K562 (cell line): Measurements from ENCODE around the gene STK17A. TPM values are rescaled to one million over a fixed set of nuclear protein-coding genes. Genes with fewer than 3 reads are reported as not detected.

ENCODE experiments used
- ATAC-seq: fragments of 200-7000 bp; cut with Tn5 transposase; 3 replicates; pipeline ENCODE4 v1.9.1; 2020; ENCODE audit warnings: moderate library complexity
- BruUV-seq: library from RNA; stranded (reverse); fragments of 400-500 nt; replicated peaks from 2 replicates; lab custom pipeline; 2021; lab: Mats Ljungman, UMichigan
- CTCF ChIA-PET: fragments of 300-600 bp; formaldehyde crosslinking; extraction: SDS; loops from one replicate; lab custom pipeline; 2021; ENCODE audit warnings: low intra/inter-chr PET ratio; lab: Yijun Ruan, JAX
- POLR2A ChIA-PET: fragments of 300-600, 350-650 bp; sonication (Branson Sonifier 250); formaldehyde crosslinking; extraction: SDS; loops from one replicate; lab custom pipeline; 2021; ENCODE audit warnings: antibody characterized with exemption, inconsistent platforms; lab: Yijun Ruan, JAX
- DNase-seq, 4 experiments: peaks; one replicate each; pipeline versions ENCODE4 v3.0.0 to v3.0.0-alpha.2; 2011 to 2018; ENCODE audit warnings: low spot score in 3 of 4, mixed read lengths in 3 of 4; ENCODE audit errors: extremely low read depth in 1 of 4
- FAIRE-seq: peaks from 2 replicates; lab custom pipeline; 2011; peaks lifted over from hg19 to GRCh38; lab: Jason Lieb, UNC
- H2AFZ ChIP-seq: 2 replicates; pipeline ENCODE4 v1.6.0; 2011; ENCODE audit warnings: low read depth, low read length, control low read depth, inconsistent platforms
- H3K27ac ChIP-seq: fragments of 200-600 bp; 3 replicates; pipeline ENCODE4 v1.8.0; 2011; ENCODE audit warnings: low read depth, mild to moderate bottlenecking, control low read depth, inconsistent platforms, low read length, moderate library complexity, mixed read lengths; ENCODE audit errors: extremely low read depth
- H3K27me3 ChIP-seq, 2 experiments: fragments of 300-600 bp in 1 of 2; 2 replicates in 1 of 2; 3 replicates in 1 of 2; pipeline versions ENCODE4 v1.6.0 to v1.8.0; 2011; ENCODE audit warnings: inconsistent platforms in 2 of 2, low read length in 2 of 2, mild to moderate bottlenecking in 1 of 2, mixed read lengths in 1 of 2, moderate library complexity in 1 of 2; ENCODE audit not compliant: control insufficient read depth in 2 of 2, insufficient read depth in 2 of 2
- H3K36me3 ChIP-seq: fragments of 300-600 bp; 3 replicates; pipeline ENCODE4 v1.8.0; 2011; ENCODE audit warnings: mild to moderate bottlenecking, low read length, inconsistent platforms; ENCODE audit not compliant: control insufficient read depth, insufficient read depth
- H3K4me1 ChIP-seq, 2 experiments: fragments of 200-600 bp in 1 of 2; replicated peaks in 1 of 2; 2 replicates in 1 of 2; 3 replicates in 1 of 2; pipeline versions ENCODE4 v1.5.1 to v1.8.0; 2011; ENCODE audit warnings: inconsistent platforms in 2 of 2, low read length in 2 of 2, mild to moderate bottlenecking in 1 of 2, mixed read lengths in 1 of 2, moderate library complexity in 1 of 2; ENCODE audit not compliant: control insufficient read depth in 2 of 2, insufficient read depth in 2 of 2
- H3K4me2 ChIP-seq: 2 replicates; pipeline ENCODE4 v1.6.1; 2011; ENCODE audit warnings: low read length, control low read depth, inconsistent platforms, mixed read lengths; ENCODE audit not compliant: insufficient read depth
- H3K4me3 ChIP-seq: fragments of 200-600 bp; sonication (generic), shearing (Covaris generic); 2 replicates; pipeline ENCODE4 v1.5.1; 2016; ENCODE audit warnings: control low read depth, inconsistent platforms
- H3K79me2 ChIP-seq: fragments of 200-600 bp; 3 replicates; pipeline ENCODE4 v1.8.0; 2011; ENCODE audit warnings: low read length, inconsistent platforms; ENCODE audit not compliant: control insufficient read depth, insufficient read depth
- H3K9ac ChIP-seq, 2 experiments: 2 replicates each; pipeline versions ENCODE4 v1.6.0 to v1.6.1; 2011; ENCODE audit warnings: low read depth in 2 of 2, low read length in 2 of 2, control low read depth in 1 of 2, inconsistent platforms in 1 of 2, mild to moderate bottlenecking in 1 of 2, mixed read lengths in 1 of 2; ENCODE audit not compliant: insufficient read depth in 1 of 2
- H3K9me1 ChIP-seq: one replicate; pipeline ENCODE4 v1.6.0; 2011; ENCODE audit warnings: inconsistent platforms, mild to moderate bottlenecking, low read length, moderate library complexity; ENCODE audit not compliant: control insufficient read depth, insufficient read depth
- H3K9me3 ChIP-seq: replicated peaks from 2 replicates; pipeline ENCODE4 v1.5.1; 2011; ENCODE audit warnings: low read depth, low read length, inconsistent platforms; ENCODE audit not compliant: control insufficient read depth, insufficient read depth
- H4K20me1 ChIP-seq: replicated peaks from 2 replicates; pipeline ENCODE4 v1.6.1; 2011; ENCODE audit warnings: low read length, inconsistent platforms, mixed read lengths; ENCODE audit not compliant: control insufficient read depth, insufficient read depth
- ARHGAP35 ChIP-seq: fragments of 450-650 bp; IDR thresholded peaks from 2 replicates; pipeline ENCODE4 v1.6.1; 2018; ENCODE audit not compliant: partially characterized antibody
- EGR1 ChIP-seq: fragments of 450-650 bp; conservative IDR thresholded peaks from 2 replicates; pipeline ENCODE4 v1.6.1; 2017; ENCODE audit warnings: mild to moderate bottlenecking
- KLF16 ChIP-seq: IDR thresholded peaks from 2 replicates; pipeline ENCODE4 v1.6.1; 2016; ENCODE audit warnings: antibody characterized with exemption
- whole genome bisulfite sequencing: fragments of 100-300 bp; shearing (Covaris generic); methylation state at CpG from one replicate; pipeline ENCODE4 v1.1.6; 2016; ENCODE audit warnings: low coverage, mixed read lengths; ENCODE audit not compliant: insufficient coverage; ENCODE audit errors: missing lambda C conversion rate; 5-methylcytosine and 5-hydroxymethylcytosine counted together
- in situ Hi-C: fragments of 300-500 bp; cut with MboI; formaldehyde crosslinking; loops from 4 replicates; pipeline ENCODE4 v1.15.0; 2018; ENCODE audit warnings: inconsistent platforms, mixed read lengths
- intact Hi-C: fragments of 100-400 bp; cut with micrococcal nuclease; formaldehyde crosslinking; loops from 2 replicates; pipeline ENCODE4 v1.14.2; 2022
- polyA plus RNA-seq, 8 experiments: library from polyadenylated mRNA; depleted of rRNA in 4 of 8; stranded (reverse) in 5 of 8; unstranded in 3 of 8; fragments of >200 nt; fragmentation: Nextera tagmentation in 2 of 8; fragmentation: Illumina TruSeq in 1 of 8; extraction: Ambion mirVana in 2 of 8; extraction: Trizol in 1 of 8; gene quantifications; 2 replicates each; pipeline versions ENCODE4 v1.2.1 to v1.2.3, GENCODE V29; 2011 to 2014; ENCODE audit warnings: inconsistent platforms in 1 of 8, missing spikeins in 1 of 8
- total RNA-seq, 7 experiments: library from RNA; depleted of rRNA in 6 of 7; stranded (reverse); fragments of >200 nt in 6 of 7; fragmentation: Illumina TruSeq in 2 of 7; extraction: Trizol in 2 of 7; gene quantifications; 2 replicates each; pipeline versions ENCODE4 v1.2.1 to v1.2.3, GENCODE V29; 2011 to 2021; ENCODE audit warnings: low replicate concordance in 1 of 7
- TF ChIP-seq, protein P1 (sequence below): sonication (generic); formaldehyde crosslinking; IDR thresholded peaks from 2 replicates; pipeline ENCODE4 v1.8.0; 2022; ENCODE audit warnings: missing genetic modification reagents, mild to moderate bottlenecking, borderline replicate concordance
- TF ChIP-seq, protein P2 (sequence below), 2 experiments: fragments of 450-650 bp; formaldehyde crosslinking in 1 of 2; IDR thresholded peaks; 2 replicates each; pipeline versions ENCODE4 v1.4.0 to v1.6.1; 2014 to 2020; ENCODE audit warnings: mild to moderate bottlenecking in 2 of 2, borderline replicate concordance in 1 of 2, low read depth in 1 of 2

STK17A gene
- total and polyA plus RNA-seq, 9 of the 15 experiments (the other 6 are each of a cell fraction or from before 2014, with no cell fraction given) = 3.4 to 16.3 (median 13.2) TPM

DNA sequence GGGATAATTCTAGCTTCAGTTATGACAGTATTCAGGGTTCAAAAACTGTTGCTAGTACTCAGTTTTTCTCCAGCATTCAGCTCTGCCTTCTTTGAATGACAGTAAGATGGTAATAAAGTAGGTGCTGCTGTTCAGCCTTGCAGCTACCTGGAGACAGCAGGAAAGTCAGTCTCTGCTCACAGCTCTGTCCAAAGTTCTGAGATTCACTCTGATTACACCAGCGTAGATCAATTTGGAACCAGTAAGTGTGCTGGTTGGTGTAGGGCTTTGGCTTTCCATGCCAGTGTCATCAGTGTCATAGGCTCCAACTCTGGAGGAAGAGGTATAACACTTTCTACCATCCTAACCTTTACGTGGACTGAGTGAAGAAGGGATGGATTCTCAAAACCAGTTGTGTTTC lies 26.2 kb downstream of the STK17A start:
- POLR2A ChIA-PET = interaction anchor here (1.1 kb wide), 1 partner anchor 13 kb away, joined by 3 read pairs; no protein-coding TSS in a partner anchor
- CTCF ChIA-PET = no interaction called here
- no peak overlapping the region for H3K27ac ChIP-seq
- no peak overlapping the region for H2AFZ ChIP-seq
- no peaks in the 10 kb centered on the region for H3K9me1 ChIP-seq
- H3K9ac ChIP-seq = no peak overlapping the region
- H3K4me2 ChIP-seq = no peak overlapping the region
- BruUV-seq = no TSS peak
- H3K4me3 ChIP-seq = no peak overlapping the region
- no peaks in the 10 kb centered on the region for H3K4me1 ChIP-seq
- in situ Hi-C loops = no loop called here
- ATAC-seq = no peak
- TF ChIP-seq EGR1 (no peak), ARHGAP35 (no peak), KLF16 (no peak)
- TF ChIP-seq, protein P1, sequence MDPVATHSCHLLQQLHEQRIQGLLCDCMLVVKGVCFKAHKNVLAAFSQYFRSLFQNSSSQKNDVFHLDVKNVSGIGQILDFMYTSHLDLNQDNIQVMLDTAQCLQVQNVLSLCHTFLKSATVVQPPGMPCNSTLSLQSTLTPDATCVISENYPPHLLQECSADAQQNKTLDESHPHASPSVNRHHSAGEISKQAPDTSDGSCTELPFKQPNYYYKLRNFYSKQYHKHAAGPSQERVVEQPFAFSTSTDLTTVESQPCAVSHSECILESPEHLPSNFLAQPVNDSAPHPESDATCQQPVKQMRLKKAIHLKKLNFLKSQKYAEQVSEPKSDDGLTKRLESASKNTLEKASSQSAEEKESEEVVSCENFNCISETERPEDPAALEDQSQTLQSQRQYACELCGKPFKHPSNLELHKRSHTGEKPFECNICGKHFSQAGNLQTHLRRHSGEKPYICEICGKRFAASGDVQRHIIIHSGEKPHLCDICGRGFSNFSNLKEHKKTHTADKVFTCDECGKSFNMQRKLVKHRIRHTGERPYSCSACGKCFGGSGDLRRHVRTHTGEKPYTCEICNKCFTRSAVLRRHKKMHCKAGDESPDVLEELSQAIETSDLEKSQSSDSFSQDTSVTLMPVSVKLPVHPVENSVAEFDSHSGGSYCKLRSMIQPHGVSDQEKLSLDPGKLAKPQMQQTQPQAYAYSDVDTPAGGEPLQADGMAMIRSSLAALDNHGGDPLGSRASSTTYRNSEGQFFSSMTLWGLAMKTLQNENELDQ (CRISPR knock-in tag) = no peak
- TF ChIP-seq, protein P2, sequence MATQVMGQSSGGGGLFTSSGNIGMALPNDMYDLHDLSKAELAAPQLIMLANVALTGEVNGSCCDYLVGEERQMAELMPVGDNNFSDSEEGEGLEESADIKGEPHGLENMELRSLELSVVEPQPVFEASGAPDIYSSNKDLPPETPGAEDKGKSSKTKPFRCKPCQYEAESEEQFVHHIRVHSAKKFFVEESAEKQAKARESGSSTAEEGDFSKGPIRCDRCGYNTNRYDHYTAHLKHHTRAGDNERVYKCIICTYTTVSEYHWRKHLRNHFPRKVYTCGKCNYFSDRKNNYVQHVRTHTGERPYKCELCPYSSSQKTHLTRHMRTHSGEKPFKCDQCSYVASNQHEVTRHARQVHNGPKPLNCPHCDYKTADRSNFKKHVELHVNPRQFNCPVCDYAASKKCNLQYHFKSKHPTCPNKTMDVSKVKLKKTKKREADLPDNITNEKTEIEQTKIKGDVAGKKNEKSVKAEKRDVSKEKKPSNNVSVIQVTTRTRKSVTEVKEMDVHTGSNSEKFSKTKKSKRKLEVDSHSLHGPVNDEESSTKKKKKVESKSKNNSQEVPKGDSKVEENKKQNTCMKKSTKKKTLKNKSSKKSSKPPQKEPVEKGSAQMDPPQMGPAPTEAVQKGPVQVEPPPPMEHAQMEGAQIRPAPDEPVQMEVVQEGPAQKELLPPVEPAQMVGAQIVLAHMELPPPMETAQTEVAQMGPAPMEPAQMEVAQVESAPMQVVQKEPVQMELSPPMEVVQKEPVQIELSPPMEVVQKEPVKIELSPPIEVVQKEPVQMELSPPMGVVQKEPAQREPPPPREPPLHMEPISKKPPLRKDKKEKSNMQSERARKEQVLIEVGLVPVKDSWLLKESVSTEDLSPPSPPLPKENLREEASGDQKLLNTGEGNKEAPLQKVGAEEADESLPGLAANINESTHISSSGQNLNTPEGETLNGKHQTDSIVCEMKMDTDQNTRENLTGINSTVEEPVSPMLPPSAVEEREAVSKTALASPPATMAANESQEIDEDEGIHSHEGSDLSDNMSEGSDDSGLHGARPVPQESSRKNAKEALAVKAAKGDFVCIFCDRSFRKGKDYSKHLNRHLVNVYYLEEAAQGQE (IDR thresholded peaks at IDR 0.05; ENCODE audit: borderline replicate concordance) = 0 out of 2 replicates have a peak, but pooled peaks have one; percentile 4
- TF ChIP-seq, protein P2 (CRISPR knock-in tag; IDR thresholded peaks at IDR 0.05; ENCODE audit: low read depth) = no peak
- no peaks in the 10 kb centered on the region for H3K27me3 ChIP-seq
- intact Hi-C loops = no loop called here
- no peaks in the 10 kb centered on the region for H3K9me3 ChIP-seq
- no peaks in the 10 kb centered on the region for H4K20me1 ChIP-seq
- peaks cover 8% of the 10 kb centered on the region; the same call in 1 of the 3 replicates for H3K79me2 ChIP-seq
- peak; percentile 6 for FAIRE-seq
- DNase-seq = no peak
- H3K36me3 ChIP-seq = peaks cover 30% of the 10 kb centered on the region
- 95% methylated on average over 2 of the region's 2 CpGs for WGBS
